Measurements from ENCODE around the gene RBM22.
A peak's percentile ranks its signal among the peaks of the same experiment; 100 is the strongest.

Gene RBM22

GRCh38 chr5:150672237-150672883 is 28.5 kb downstream of the RBM22 start:
- peak in 1 of 2 experiments; percentile 7 for DNase-seq

- no peak for DNase-seq
Measured at GRCh38 chr5:150671509-150672236, 29.2 kb downstream of the RBM22 start.

GRCh38 chr5:150670948-150671310 is 29.9 kb downstream of the RBM22 start:
- DNase-seq: no peak

GRCh38 chr5:150670275-150670947 is 30.5 kb downstream of the RBM22 start:
- DNase-seq: no peak

GRCh38 chr5:150665044-150665443 is 35.8 kb downstream of the RBM22 start:
- no peak for DNase-seq

GRCh38 chr5:150663936-150664335 is 36.9 kb downstream of the RBM22 start:
- DNase-seq: no peak

GRCh38 chr5:150662731-150663516 is 37.9 kb downstream of the RBM22 start:
- DNase-seq: no peak

GRCh38 chr5:150661821-150662596 is 38.9 kb downstream of the RBM22 start:
- DNase-seq: no peak

GRCh38 chr5:150661086-150661485 is 39.8 kb downstream of the RBM22 start, which contains the start of gene MYOZ3:
MYOZ3 (plus strand) TSS chr5:150661251; CDS start chr5:150662942, 1,691 bp downstream.
- DNase-seq: no peak

GRCh38 chr5:150660108-150660831 is 40.6 kb downstream of the RBM22 start:
- DNase-seq: no peak

GRCh38 chr5:150659360-150660107 is 41.3 kb downstream of the RBM22 start:
- no peak for DNase-seq

GRCh38 chr5:150658699-150659265 is 42.1 kb downstream of the RBM22 start:
- no peak for DNase-seq

GRCh38 chr5:150658121-150658520 is 42.7 kb downstream of the RBM22 start:
- DNase-seq: no peak

- peak; percentile 66 to 70 for DNase-seq
Measured at GRCh38 chr5:150656191-150657132, 44.4 kb downstream of the RBM22 start.

GRCh38 chr5:150655221-150655620 is 45.6 kb downstream of the RBM22 start:
- DNase-seq: no peak

GRCh38 chr5:150653762-150654556 is 46.9 kb downstream of the RBM22 start:
- no peak for DNase-seq

- no peak for DNase-seq
Measured at GRCh38 chr5:150653145-150653761, 47.6 kb downstream of the RBM22 start.

All from activated CD4-positive, alpha-beta T cell treated with anti-CD3 and anti-CD28 coated beads, Interleukin-2, amount 50 U/mL, for 4 hours (primary cell).